Endothelial cell of umbilical vein (primary cell): ENCODE data around the gene BAG1.

Source experiments
- CTCF ChIP-seq, 2 donors: IDR thresholded peaks; 1 replicate in 1 of 2; 2 replicates in 1 of 2; pipeline ENCODE4 v1.5.1; 2011; ENCODE audit warnings: low read length in 2 of 2, mild to moderate bottlenecking in 2 of 2, moderate library complexity in 2 of 2, control low read depth in 1 of 2, inconsistent platforms in 1 of 2, low read depth in 1 of 2; ENCODE audit not compliant: insufficient read depth in 1 of 2; ENCODE audit errors: extremely low read depth in 1 of 2
- EZH2 ChIP-seq: IDR thresholded peaks from 2 replicates; pipeline ENCODE4 v1.6.1; 2012; ENCODE audit warnings: borderline replicate concordance, low read depth, mild to moderate bottlenecking, moderate library complexity, low read length, inconsistent platforms; ENCODE audit not compliant: severe bottlenecking
- FOS ChIP-seq: IDR thresholded peaks from 2 replicates; pipeline ENCODE4 v1.6.1; 2011; ENCODE audit warnings: mild to moderate bottlenecking, low read length, moderate library complexity, borderline replicate concordance; ENCODE audit not compliant: insufficient read depth
- GATA2 ChIP-seq: IDR thresholded peaks from 2 replicates; pipeline ENCODE4 v1.7.0; 2011; ENCODE audit warnings: low read depth, mild to moderate bottlenecking, moderate library complexity, mixed read lengths, low read length; ENCODE audit not compliant: insufficient read length, insufficient read depth
- JUN ChIP-seq: IDR thresholded peaks from 2 replicates; pipeline ENCODE4 v1.6.1; 2011; ENCODE audit warnings: borderline replicate concordance, low read depth; ENCODE audit not compliant: insufficient read length, insufficient read depth
- MAX ChIP-seq: IDR thresholded peaks from 2 replicates; pipeline ENCODE4 v1.6.1; 2011; ENCODE audit not compliant: insufficient read depth, insufficient read length
- MYC ChIP-seq: IDR thresholded peaks from one replicate; pipeline ENCODE4 v1.6.1; 2011; ENCODE audit warnings: mild to moderate bottlenecking, low read depth, low read length
- POLR2A ChIP-seq: IDR thresholded peaks from 2 replicates; pipeline ENCODE4 v1.6.1; 2012; ENCODE audit warnings: low read depth, mild to moderate bottlenecking, control low read depth, low read length
- POLR2AphosphoS5 ChIP-seq: IDR thresholded peaks from 2 replicates; pipeline ENCODE4 v1.6.1; 2012; ENCODE audit warnings: low read depth, mild to moderate bottlenecking, control low read depth, low read length, moderate library complexity; ENCODE audit not compliant: insufficient read depth

- no peak for TF ChIP-seq EZH2
- TF ChIP-seq CTCF (IDR thresholded peaks at IDR 0.05; ENCODE audit: extremely low read depth in 1 of 2, insufficient read depth in 1 of 2, low read depth in 1 of 2, low read length in 2 of 2) = no peak
- no peak for TF ChIP-seq POLR2A
- no peak for TF ChIP-seq FOS
- no peak for TF ChIP-seq POLR2AphosphoS5
- no peak for TF ChIP-seq MAX
- TF ChIP-seq MYC = no peak
- TF ChIP-seq GATA2 = no peak
- TF ChIP-seq JUN = no peak
These were observed 830 bp upstream of the BAG1 start for GRCh38 chr9:33265211-33265865.
